HL-60 (cell line): Measurements from ENCODE around the gene SIVA1.

Experiments used
- DNase-seq, 2 experiments: peaks; one replicate each; pipeline ENCODE4 v3.0.0-alpha.2; 2010 to 2020; ENCODE audit warnings: low read depth in 1 of 2, low spot score in 1 of 2
- H3K27ac ChIP-seq: fragments of 250-450 bp; sonication (Bioruptor Pico); replicated peaks from 2 replicates; pipeline ENCODE4 v1.5.1; 2020; ENCODE audit warnings: mild to moderate bottlenecking, moderate library complexity
- H3K27me3 ChIP-seq: fragments of 250-450 bp; sonication (Bioruptor Pico); 2 replicates; pipeline ENCODE4 v1.5.1; 2021; ENCODE audit warnings: mild to moderate bottlenecking, moderate library complexity; ENCODE audit not compliant: insufficient read depth, poor library complexity, severe bottlenecking
- H3K4me3 ChIP-seq: replicated peaks from 2 replicates; pipeline ENCODE4 v1.5.1; 2011; ENCODE audit warnings: mild to moderate bottlenecking, control low read depth, low read length; ENCODE audit not compliant: insufficient read depth
- CTCF ChIP-seq: IDR thresholded peaks from one replicate; pipeline ENCODE4 v1.5.1; 2011; ENCODE audit warnings: low read length, control low read depth, inconsistent platforms; ENCODE audit not compliant: insufficient read depth
- GABPA ChIP-seq: IDR thresholded peaks from 2 replicates; pipeline ENCODE4 v1.6.1; 2012; ENCODE audit warnings: low read depth
- POLR2AphosphoS5 ChIP-seq: IDR thresholded peaks from 2 replicates; pipeline ENCODE4 v1.6.1; 2012; ENCODE audit warnings: low read depth
- REST ChIP-seq: IDR thresholded peaks from 2 replicates; pipeline ENCODE4 v1.6.1; 2012; ENCODE audit warnings: low read depth; ENCODE audit not compliant: insufficient replicate concordance
- SPI1 ChIP-seq: IDR thresholded peaks from 2 replicates; pipeline ENCODE4 v1.6.1; 2012; ENCODE audit warnings: low read depth, mild to moderate bottlenecking, borderline replicate concordance

Gene SIVA1

GRCh38 chr14:104734051-104734587, 18.8 kb upstream of the SIVA1 start:
- TF ChIP-seq GABPA, result no peak
- TF ChIP-seq POLR2AphosphoS5, result no peak
- TF ChIP-seq SPI1, result no peak
- TF ChIP-seq CTCF, result no peak
- TF ChIP-seq REST, result no peak
- DNase-seq, result no peak
- Histone ChIP-seq H3K4me3 (no peak overlapping the region), H3K27me3 (no peaks in the 10 kb centered on the region), H3K27ac (no peak overlapping the region)

- no peak for DNase-seq
- no peaks in the 10 kb centered on the region for H3K27me3 ChIP-seq
- H3K27ac ChIP-seq, result no peak overlapping the region
- H3K4me3 ChIP-seq, result no peak overlapping the region
- TF ChIP-seq POLR2AphosphoS5, result no peak
- TF ChIP-seq CTCF, result no peak
- TF ChIP-seq GABPA, result no peak
- TF ChIP-seq SPI1, result no peak
- no peak for TF ChIP-seq REST
Measured at GRCh38 chr14:104734601-104734990, 18.4 kb upstream of the SIVA1 start.

GRCh38 chr14:104734991-104735779, 17.8 kb upstream of the SIVA1 start:
- no peak for TF ChIP-seq POLR2AphosphoS5
- no peak for TF ChIP-seq SPI1
- no peak for TF ChIP-seq CTCF
- no peak for TF ChIP-seq GABPA
- no peak for TF ChIP-seq REST
- no peaks in the 10 kb centered on the region for H3K27me3 ChIP-seq
- no peak overlapping the region for H3K27ac ChIP-seq
- no peak for DNase-seq
- no peak overlapping the region for H3K4me3 ChIP-seq
